ENCODE measurements around the gene HOXD3. TPM values are rescaled to one million over a fixed set of nuclear protein-coding genes. Genes with fewer than 3 reads are reported as not detected.

HOXD3 gene
- polyA plus RNA-seq, 3 donors = not detected

DNA sequence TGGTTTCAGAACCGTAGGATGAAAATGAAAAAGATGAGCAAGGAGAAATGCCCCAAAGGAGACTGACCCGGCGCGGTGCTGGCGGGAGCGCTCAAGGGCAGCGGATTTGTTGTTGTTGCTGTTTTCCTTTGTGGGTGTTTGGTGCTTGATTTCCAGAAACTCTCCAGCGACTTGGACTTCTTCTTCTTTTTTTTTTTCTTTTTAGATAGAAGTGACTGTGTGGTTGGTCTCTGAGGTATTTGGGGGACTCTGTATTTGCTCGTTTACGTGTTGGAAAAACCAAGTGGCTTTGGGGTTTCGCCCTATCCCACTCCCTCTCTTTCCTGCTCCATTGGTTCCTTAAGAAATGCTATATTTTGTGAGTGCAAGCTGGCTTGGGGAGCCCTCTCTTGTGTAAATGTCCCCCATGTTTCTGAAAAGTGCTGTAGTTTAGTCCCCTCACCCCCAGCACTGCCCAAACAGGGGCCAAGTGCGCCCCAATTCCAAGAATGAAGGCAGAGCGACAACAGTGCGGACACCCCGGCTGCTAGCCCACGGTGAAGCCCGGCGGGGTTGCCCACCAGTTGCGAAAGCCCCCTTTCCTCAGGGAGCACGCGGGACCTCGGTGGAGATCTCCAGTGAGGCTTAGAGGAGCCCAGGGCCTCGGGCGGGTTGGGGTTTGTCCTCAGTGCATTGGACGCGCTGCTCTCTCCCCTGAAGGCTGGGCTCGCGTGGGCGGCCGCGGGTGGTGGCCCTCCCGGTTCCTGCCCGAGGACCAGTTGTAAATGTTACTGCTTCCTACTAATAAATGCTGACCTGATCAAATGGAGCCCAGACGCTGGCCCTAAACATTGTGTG lies 32.8 kb upstream of the HOXD3 start:
- no peak overlapping the region for H3K9ac ChIP-seq (ENCODE audit: insufficient read depth, low read length, poor library complexity, severe bottlenecking)
- intact Hi-C loops (cut with micrococcal nuclease) = loop anchor here (5.0 kb wide), 2 partner anchors 42 to 1023 kb away; partner anchors contain the start of gene EVX2 (in 1 of the 2)
- no peaks in the 10 kb centered on the region for H4K20me1 ChIP-seq (ENCODE audit: insufficient read depth, low read length)
- Mint-ChIP-seq H3K27me3 (ENCODE audit: low read depth in 3 of 3) (peaks cover 92 to 100% (median 95%) of the 10 kb centered on the region in 3 donors), H3K36me3 (peaks cover 0 to 13% of the 10 kb centered on the region in 2 donors), H3K27ac (no peak overlapping the region), H3K4me3 (peak overlapping the region in 1 of 2 donors; percentile 85), H3K9me3 (peaks cover 0 to 33% (median 16%) of the 10 kb centered on the region in 7 donors), H3K4me1 (peaks cover 23% of the 10 kb centered on the region)
- no peaks in the 10 kb centered on the region for H3K79me2 ChIP-seq (ENCODE audit: insufficient read depth, low read length)
- 14% methylated on average over 26 of the region's 34 CpGs for WGBS (ENCODE audit: insufficient coverage)
- H3K4me2 ChIP-seq (replicated peaks; ENCODE audit: extremely low read depth, low read length, poor library complexity, severe bottlenecking) = no peak overlapping the region
- no peaks in the 10 kb centered on the region for H3K36me3 ChIP-seq (replicated peaks in 1 of 2; ENCODE audit: control insufficient read depth in 1 of 2, insufficient read depth in 2 of 2, low read length in 2 of 2)
- no peak for DNase-seq
- H3K27ac ChIP-seq (ENCODE audit: low read depth in 1 of 2, low read length in 2 of 2) = no peak overlapping the region
- peaks cover 7 to 19% of the 10 kb centered on the region in 2 donors for H3K4me1 ChIP-seq (ENCODE audit: control insufficient read depth in 1 of 2, insufficient read depth in 2 of 2, low read length in 2 of 2)
- TF ChIP-seq, protein P1, sequence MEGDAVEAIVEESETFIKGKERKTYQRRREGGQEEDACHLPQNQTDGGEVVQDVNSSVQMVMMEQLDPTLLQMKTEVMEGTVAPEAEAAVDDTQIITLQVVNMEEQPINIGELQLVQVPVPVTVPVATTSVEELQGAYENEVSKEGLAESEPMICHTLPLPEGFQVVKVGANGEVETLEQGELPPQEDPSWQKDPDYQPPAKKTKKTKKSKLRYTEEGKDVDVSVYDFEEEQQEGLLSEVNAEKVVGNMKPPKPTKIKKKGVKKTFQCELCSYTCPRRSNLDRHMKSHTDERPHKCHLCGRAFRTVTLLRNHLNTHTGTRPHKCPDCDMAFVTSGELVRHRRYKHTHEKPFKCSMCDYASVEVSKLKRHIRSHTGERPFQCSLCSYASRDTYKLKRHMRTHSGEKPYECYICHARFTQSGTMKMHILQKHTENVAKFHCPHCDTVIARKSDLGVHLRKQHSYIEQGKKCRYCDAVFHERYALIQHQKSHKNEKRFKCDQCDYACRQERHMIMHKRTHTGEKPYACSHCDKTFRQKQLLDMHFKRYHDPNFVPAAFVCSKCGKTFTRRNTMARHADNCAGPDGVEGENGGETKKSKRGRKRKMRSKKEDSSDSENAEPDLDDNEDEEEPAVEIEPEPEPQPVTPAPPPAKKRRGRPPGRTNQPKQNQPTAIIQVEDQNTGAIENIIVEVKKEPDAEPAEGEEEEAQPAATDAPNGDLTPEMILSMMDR (IDR thresholded peaks at IDR 0.05) = no peak
- peaks cover 0 to 69% of the 10 kb centered on the region in 2 donors for H3K9me3 ChIP-seq (replicated peaks in 1 of 2; ENCODE audit: control insufficient read depth in 1 of 2, insufficient read depth in 1 of 2, low read length in 2 of 2)
- peaks cover 89 to 97% of the 10 kb centered on the region in 2 donors for H3K27me3 ChIP-seq (ENCODE audit: control insufficient read depth in 2 of 2, insufficient read depth in 2 of 2, low read length in 2 of 2)
- H3K4me3 ChIP-seq (replicated peaks in 1 of 3; ENCODE audit: low read depth in 2 of 3, low read length in 3 of 3) = no peak overlapping the region
- no peak overlapping the region for H2AFZ ChIP-seq (ENCODE audit: insufficient read depth, low read depth, low read length, poor library complexity, severe bottlenecking)

DNA sequence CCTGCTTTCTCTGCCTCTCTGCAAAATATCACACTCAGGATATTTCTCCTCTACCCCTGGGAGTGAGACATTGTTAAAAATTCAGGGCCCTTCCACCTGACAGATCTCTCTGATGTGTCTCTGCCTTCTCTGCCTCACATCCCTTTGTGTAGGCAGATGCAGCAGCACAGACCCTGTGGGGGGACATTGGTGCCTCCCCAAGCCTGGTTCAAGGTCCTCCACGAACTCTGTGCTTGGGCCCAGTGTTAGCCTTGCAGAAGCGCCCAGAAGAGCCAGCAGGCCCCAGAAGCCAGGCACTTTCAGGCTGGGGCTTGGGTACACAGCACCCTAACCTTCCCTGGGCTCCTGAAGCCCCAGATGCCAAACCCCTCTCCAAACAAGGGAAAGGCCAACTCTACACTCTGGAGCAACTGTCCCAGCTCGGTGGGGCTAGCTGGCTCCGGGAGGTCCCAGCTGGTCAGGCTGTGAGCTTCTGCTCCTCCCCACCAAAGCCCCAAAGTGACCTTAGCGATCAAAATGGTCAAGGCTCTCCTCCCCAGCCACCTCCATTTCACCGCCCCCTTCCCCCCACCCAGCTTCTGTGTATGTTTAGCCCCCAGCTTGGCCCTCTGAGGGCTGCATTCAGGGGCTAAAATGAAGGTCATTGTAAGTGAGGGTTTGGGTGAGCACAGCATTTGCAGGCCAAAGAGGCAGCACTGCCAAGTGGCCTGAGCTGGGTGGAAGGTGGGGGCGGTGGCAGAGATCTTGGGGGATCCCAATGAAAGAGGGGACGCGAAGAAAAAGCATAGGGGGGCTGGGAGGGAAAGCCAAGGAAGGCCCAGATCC lies 31.9 kb upstream of the HOXD3 start:
- peaks cover 0 to 13% of the 10 kb centered on the region in 2 donors for H3K36me3 Mint-ChIP-seq
- H3K79me2 ChIP-seq (ENCODE audit: insufficient read depth, low read length) = no peaks in the 10 kb centered on the region
- H3K27ac Mint-ChIP-seq = peak overlapping the region in 1 of 7 donors; percentile 41
- H3K9me3 Mint-ChIP-seq = peaks cover 0 to 30% (median 16%) of the 10 kb centered on the region in 7 donors
- no peak overlapping the region for H3K4me3 ChIP-seq (replicated peaks in 1 of 3; ENCODE audit: low read depth in 2 of 3, low read length in 3 of 3)
- TF ChIP-seq, protein P1 (IDR thresholded peaks at IDR 0.05) = no peak
- H3K27me3 ChIP-seq (ENCODE audit: control insufficient read depth in 2 of 2, insufficient read depth in 2 of 2, low read length in 2 of 2) = peaks cover 84 to 94% of the 10 kb centered on the region in 2 donors
- no peak overlapping the region for H3K4me2 ChIP-seq (replicated peaks; ENCODE audit: extremely low read depth, low read length, poor library complexity, severe bottlenecking)
- no peaks in the 10 kb centered on the region for H3K36me3 ChIP-seq (replicated peaks in 1 of 2; ENCODE audit: control insufficient read depth in 1 of 2, insufficient read depth in 2 of 2, low read length in 2 of 2)
- H3K9ac ChIP-seq (ENCODE audit: insufficient read depth, low read length, poor library complexity, severe bottlenecking) = no peak overlapping the region
- H3K4me1 Mint-ChIP-seq = peaks cover 23% of the 10 kb centered on the region
- peaks cover 93 to 98% (median 94%) of the 10 kb centered on the region in 3 donors for H3K27me3 Mint-ChIP-seq (ENCODE audit: low read depth in 3 of 3)
- H3K27ac ChIP-seq (ENCODE audit: low read depth in 1 of 2, low read length in 2 of 2) = no peak overlapping the region
- H3K4me3 Mint-ChIP-seq = peak overlapping the region in 1 of 2 donors; percentile 85
- H2AFZ ChIP-seq (ENCODE audit: insufficient read depth, low read depth, low read length, poor library complexity, severe bottlenecking) = no peak overlapping the region
- DNase-seq = no peak
- WGBS (ENCODE audit: insufficient coverage) = 26% methylated on average over 8 of the region's 9 CpGs
- peaks cover 7 to 25% of the 10 kb centered on the region in 2 donors for H3K4me1 ChIP-seq (ENCODE audit: control insufficient read depth in 1 of 2, insufficient read depth in 2 of 2, low read length in 2 of 2)
- no peaks in the 10 kb centered on the region for H4K20me1 ChIP-seq (ENCODE audit: insufficient read depth, low read length)
- peaks cover 0 to 67% of the 10 kb centered on the region in 2 donors for H3K9me3 ChIP-seq (replicated peaks in 1 of 2; ENCODE audit: control insufficient read depth in 1 of 2, insufficient read depth in 1 of 2, low read length in 2 of 2)
- intact Hi-C loops (cut with micrococcal nuclease) = loop anchor here (5.0 kb wide), 3 partner anchors 43 to 1022 kb away; partner anchors contain the start of gene EVX2 (in 1 of the 2)

Measured in CD14-positive monocyte (primary cell).